GM12874 (cell line): ENCODE results near the gene RAD21L1.

Source experiments
- TF ChIP-seq, protein P1 (sequence below): IDR thresholded peaks from 2 replicates; pipeline ENCODE4 v1.5.1; 2011; ENCODE audit warnings: low read depth, mild to moderate bottlenecking, control low read depth, low read length, moderate library complexity; ENCODE audit not compliant: insufficient read depth

Gene RAD21L1

DNA sequence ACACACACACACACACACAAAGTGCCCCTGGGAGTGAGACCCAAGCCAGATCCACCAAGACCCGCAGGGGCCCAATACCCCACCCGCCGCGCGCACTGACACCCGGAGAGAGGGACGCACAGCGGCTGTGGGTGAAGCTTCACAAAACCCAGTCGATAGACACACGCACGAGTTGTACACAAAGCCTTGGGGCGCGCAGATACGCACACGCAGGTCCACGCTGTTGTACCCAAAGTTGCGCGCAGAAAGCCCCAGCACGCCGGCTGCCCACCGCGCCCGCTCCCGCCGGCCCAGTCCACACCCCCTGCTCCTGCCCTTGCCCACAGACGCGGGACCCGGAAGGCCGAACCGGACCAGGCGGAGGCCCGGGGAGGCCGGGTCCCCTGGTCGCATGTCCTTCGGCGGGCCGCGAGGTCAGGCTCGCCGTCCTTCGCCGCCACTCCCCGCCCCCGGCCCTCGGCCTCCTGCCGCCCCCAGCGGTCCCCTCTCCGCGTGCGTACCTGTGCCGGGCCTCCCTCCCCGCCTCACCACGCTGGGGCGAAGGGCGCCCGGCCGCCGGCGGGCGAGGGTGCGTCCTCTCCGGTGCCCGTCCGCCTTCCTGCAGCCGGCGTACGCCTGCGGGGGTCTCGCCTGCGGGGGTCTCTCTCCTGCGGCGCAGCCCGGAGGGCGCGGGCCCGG, 41.1 kb upstream of the RAD21L1 start, which contains the start of gene TMEM74B:
Gene TMEM74B, minus strand, starts transcription at position 344 of the 678 bp plus-strand sequence. CDS start 1,180 bp downstream, outside the sequence.
- TF ChIP-seq, protein P1, sequence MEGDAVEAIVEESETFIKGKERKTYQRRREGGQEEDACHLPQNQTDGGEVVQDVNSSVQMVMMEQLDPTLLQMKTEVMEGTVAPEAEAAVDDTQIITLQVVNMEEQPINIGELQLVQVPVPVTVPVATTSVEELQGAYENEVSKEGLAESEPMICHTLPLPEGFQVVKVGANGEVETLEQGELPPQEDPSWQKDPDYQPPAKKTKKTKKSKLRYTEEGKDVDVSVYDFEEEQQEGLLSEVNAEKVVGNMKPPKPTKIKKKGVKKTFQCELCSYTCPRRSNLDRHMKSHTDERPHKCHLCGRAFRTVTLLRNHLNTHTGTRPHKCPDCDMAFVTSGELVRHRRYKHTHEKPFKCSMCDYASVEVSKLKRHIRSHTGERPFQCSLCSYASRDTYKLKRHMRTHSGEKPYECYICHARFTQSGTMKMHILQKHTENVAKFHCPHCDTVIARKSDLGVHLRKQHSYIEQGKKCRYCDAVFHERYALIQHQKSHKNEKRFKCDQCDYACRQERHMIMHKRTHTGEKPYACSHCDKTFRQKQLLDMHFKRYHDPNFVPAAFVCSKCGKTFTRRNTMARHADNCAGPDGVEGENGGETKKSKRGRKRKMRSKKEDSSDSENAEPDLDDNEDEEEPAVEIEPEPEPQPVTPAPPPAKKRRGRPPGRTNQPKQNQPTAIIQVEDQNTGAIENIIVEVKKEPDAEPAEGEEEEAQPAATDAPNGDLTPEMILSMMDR = no peak

DNA sequence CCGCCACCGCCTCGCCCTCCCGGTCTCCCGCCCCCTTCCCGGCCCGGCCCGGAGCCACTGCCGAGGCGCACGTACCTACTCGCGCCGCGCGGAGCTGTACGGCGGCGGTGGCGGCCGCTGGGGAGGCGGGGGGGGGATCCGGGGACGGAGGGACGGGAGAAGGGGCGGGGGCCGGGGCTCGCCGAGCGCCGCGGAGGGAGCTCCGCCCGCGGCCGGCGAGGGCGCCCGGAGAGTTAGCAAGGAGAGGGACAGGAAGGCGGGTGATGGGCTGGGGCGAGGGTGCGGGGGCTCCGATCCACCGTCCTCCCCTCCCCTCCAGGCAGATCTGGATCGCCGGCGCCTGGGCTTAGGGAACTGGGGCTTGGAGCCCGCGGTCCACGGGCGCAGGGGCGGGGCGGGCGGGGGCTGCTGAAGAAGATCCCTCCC, 40.5 kb upstream of the RAD21L1 start:
- TF ChIP-seq, protein P1 = no peak

DNA sequence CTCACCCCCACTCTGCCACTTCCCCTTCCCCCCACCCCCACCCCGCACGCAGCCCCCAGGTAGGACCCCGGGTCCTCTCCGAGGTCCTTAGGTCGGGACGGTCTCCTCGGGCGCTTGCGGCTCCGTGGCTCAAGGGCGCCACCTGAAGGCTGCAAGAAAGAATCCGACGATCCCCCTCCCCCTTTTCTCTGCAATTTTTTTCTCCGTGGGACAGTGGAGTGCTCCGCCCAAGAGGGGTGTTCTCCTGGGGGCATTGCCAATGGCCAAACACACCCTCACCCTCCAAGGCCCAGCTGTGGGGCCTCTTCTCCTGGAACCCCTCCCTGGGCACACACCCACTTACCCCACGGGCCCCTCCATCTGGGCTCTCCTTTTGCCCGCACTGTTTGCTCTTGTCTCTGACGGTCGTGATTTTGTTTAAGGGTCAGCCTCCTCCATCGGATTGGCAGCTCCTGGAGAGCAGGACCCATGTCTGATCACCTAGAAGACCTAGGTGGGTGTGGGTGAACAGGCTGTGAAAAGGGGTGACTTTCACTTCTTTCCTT, 40.0 kb upstream of the RAD21L1 start:
- TF ChIP-seq, protein P1 = peak; percentile 67

DNA sequence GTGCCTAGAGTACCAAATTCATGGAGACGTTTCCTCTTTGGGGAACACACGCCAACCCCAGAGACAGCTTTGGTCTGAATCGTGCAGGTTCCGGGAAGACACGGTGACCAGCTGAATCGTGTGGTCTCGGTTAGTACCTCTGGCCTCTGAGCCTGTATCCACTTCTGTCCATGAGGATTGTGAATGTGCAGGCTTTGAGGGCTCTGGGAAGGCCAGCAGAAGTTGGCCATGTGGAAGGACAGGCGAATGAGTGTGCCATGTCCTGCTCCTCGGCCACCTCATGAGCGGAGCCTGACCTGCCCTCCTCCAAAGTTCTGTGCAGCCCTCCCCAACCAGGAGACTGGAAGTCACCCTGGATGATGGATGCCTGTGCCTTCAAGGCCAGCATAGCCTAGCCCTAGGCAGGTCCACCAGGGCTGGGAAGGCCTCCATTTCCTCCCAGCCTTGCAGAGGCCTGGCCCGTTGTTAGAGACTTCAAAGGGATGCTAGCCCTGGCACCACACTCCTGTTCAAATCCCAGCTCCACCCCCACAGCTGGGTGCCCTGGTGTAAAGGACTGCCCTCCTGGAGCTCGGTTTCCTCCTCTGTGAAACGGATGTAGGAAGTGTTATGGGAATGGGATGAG, 39.4 kb upstream of the RAD21L1 start:
- TF ChIP-seq, protein P1 = no peak

DNA sequence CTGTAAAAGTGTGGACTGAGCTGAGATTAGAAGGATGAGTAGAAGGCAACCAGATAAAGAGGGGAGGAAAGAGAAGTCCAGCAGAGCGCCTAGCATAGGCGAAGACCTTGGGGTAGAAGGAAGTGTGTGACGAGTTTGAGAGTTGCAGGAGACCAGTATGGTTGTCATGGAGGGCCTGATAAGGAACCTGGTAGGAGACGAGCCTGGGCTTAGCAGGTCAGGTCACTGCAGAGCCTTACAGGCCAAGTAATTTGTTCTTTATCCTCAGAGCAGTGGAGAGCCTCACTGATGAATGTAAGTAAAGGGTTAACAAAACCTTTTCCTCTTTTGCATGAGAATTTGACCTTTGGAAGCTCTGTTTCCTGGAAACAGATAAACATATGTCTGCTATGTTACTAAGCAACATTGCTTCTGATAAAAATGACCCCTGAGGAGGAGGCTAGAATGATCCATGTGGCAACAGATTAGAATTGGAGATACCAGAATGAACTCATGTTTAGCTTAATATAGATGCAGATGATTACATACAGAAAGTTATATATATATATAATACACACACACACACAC, 38.2 kb upstream of the RAD21L1 start:
- TF ChIP-seq, protein P1 = no peak

DNA sequence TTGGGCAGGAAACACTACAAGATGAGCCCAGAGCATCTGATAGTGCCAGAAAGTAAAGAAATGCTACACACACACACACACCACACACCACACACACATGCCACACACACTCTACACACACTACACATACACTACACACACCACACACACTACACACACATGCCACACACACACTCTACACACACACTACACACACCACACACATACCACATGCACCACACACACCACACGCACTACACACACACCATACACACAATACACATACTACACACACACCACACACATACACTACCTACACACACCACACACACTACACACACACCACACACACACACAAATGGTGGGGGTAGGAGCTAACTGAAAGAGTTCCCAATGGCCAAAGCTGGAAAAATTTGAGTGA, 37.5 kb upstream of the RAD21L1 start:
- TF ChIP-seq, protein P1 = no peak

DNA sequence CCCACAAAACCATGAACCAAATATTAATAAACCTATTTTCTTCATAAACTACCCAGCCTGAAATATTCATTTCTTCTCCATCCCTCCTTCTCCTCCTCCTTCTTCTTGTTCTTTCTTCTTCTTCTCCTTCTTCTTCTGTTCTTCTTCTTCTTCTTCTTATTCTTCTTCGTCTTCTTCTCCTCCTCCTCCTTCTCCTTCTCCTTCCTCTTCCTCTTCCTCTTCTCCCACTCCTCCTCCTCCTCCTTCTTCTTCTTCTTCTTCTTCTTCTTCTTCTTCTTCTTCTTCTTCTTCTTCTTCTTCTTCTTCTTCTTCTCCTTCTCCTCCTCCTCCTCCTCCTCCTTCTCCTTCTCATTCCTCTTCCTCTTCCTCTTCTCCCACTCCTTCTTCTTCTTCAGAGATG, 36.0 kb upstream of the RAD21L1 start:
- TF ChIP-seq, protein P1 = no peak
